Naive thymus-derived CD4-positive, alpha-beta T cell (primary cell): Measurements from ENCODE around the gene DDX41. TPM values are rescaled to one million over a fixed set of nuclear protein-coding genes. Genes with fewer than 3 reads are reported as not detected.

Source experiments
- ATAC-seq: fragments of 150-1000 bp; cut with Tn5 transposase; 2 replicates; pipeline ENCODE4 v1.10.0; 2021; ENCODE audit warnings: mild to moderate bottlenecking, moderate library complexity
- CTCF ChIA-PET: fragments of 350-600 bp; sonication (Branson Sonifier 250); formaldehyde crosslinking; loops from one replicate; lab custom pipeline; 2021; ENCODE audit warnings: antibody characterized with exemption; lab: Charles Lee
- POLR2A ChIA-PET: fragments of 350-600 bp; sonication (Branson Sonifier 250); formaldehyde crosslinking; loops from one replicate; lab custom pipeline; 2021; ENCODE audit warnings: antibody characterized with exemption, inconsistent platforms; lab: Charles Lee
- DNase-seq, 9 donors: peaks; one replicate each; pipeline versions ENCODE4 v3.0.0 to v3.0.0-alpha.2; 2020 to 2022; ENCODE audit warnings: mixed read lengths in 1 of 9
- H3K27ac ChIP-seq: one replicate; pipeline ENCODE4 v1.7.0; 2013; ENCODE audit warnings: mild to moderate bottlenecking, low read depth, low read length, moderate library complexity
- H3K27me3 ChIP-seq, 2 donors: one replicate each; pipeline ENCODE4 v1.7.0; 2013; ENCODE audit warnings: low read length in 2 of 2, mild to moderate bottlenecking in 2 of 2, moderate library complexity in 2 of 2; ENCODE audit not compliant: control insufficient read depth in 2 of 2, insufficient read depth in 2 of 2
- H3K36me3 ChIP-seq, 3 experiments: 1 replicate in 2 of 3; 2 replicates in 1 of 3; pipeline ENCODE4 v1.7.0; 2013; ENCODE audit warnings: low read length in 3 of 3, mild to moderate bottlenecking in 3 of 3, moderate library complexity in 1 of 3; ENCODE audit not compliant: insufficient read depth in 3 of 3, control insufficient read depth in 2 of 3
- H3K4me1 ChIP-seq, 2 donors: one replicate each; pipeline ENCODE4 v1.7.0; 2013; ENCODE audit warnings: low read length in 2 of 2, mild to moderate bottlenecking in 2 of 2, moderate library complexity in 1 of 2; ENCODE audit not compliant: control insufficient read depth in 2 of 2, insufficient read depth in 2 of 2
- H3K4me3 ChIP-seq: 2 replicates; pipeline ENCODE4 v1.7.0; 2013; ENCODE audit warnings: mild to moderate bottlenecking, low read length
- H3K9me3 ChIP-seq, 3 experiments: 1 replicate in 2 of 3; 2 replicates in 1 of 3; pipeline ENCODE4 v1.7.0; 2013; ENCODE audit warnings: low read length in 3 of 3; ENCODE audit not compliant: control insufficient read depth in 2 of 3
- H3K27ac Mint-ChIP-seq, 9 donors: one replicate each; pipeline ENCODE4 v1.8.0; 2020 to 2022; ENCODE audit warnings: mixed read lengths in 9 of 9, mild to moderate bottlenecking in 8 of 9, moderate library complexity in 5 of 9, inconsistent platforms in 2 of 9
- H3K27me3 Mint-ChIP-seq, 5 donors: one replicate each; pipeline ENCODE4 v1.8.0; 2021 to 2022; ENCODE audit warnings: mixed read lengths in 5 of 5, mild to moderate bottlenecking in 1 of 5
- H3K36me3 Mint-ChIP-seq, 5 donors: one replicate each; pipeline ENCODE4 v1.8.0; 2020 to 2022; ENCODE audit warnings: mixed read lengths in 5 of 5, mild to moderate bottlenecking in 3 of 5, inconsistent platforms in 1 of 5
- H3K4me1 Mint-ChIP-seq, 7 donors: one replicate each; pipeline ENCODE4 v1.8.0; 2020 to 2022; ENCODE audit warnings: mixed read lengths in 7 of 7, mild to moderate bottlenecking in 3 of 7, inconsistent platforms in 1 of 7
- H3K4me3 Mint-ChIP-seq, 10 donors: one replicate each; pipeline ENCODE4 v1.8.0; 2020 to 2022; ENCODE audit warnings: mild to moderate bottlenecking in 10 of 10, mixed read lengths in 10 of 10, moderate library complexity in 6 of 10, inconsistent platforms in 2 of 10
- H3K9me3 Mint-ChIP-seq, 11 donors: one replicate each; pipeline ENCODE4 v1.8.0; 2020 to 2022; ENCODE audit warnings: mixed read lengths in 11 of 11, mild to moderate bottlenecking in 4 of 11, inconsistent platforms in 1 of 11, moderate library complexity in 1 of 11
- intact Hi-C, 2 donors: fragments of 100-400 bp; cut with micrococcal nuclease; formaldehyde crosslinking; loops; one replicate each; pipeline ENCODE4 v1.15.1; 2023
- polyA plus RNA-seq, 2 donors: library from polyadenylated mRNA; unstranded; fragments of 300-500 nt; fragmentation: Illumina TruSeq; gene quantifications; one replicate each; pipeline ENCODE4 v1.2.3, GENCODE V29; 2021
- total RNA-seq, 6 experiments: library from RNA in 5 of 6; stranded (reverse) in 5 of 6; gene quantifications; 1 replicate in 5 of 6; 2 replicates in 1 of 6; pipeline ENCODE4 v1.2.3 and lab custom pipeline; 2021 to 2026

The DDX41 gene
- total and polyA plus RNA-seq, 7 experiments from 2014 or later, result 39.2 to 126 (median 71.8) TPM

GRCh38 chr5:177465044-177465443 is 51.7 kb downstream of the DDX41 start:
- Histone ChIP-seq H3K27ac (no peak overlapping the region), H3K9me3 (no peaks in the 10 kb centered on the region), H3K27me3 (no peaks in the 10 kb centered on the region), H3K4me1 (no peaks in the 10 kb centered on the region), H3K4me3 (no peak overlapping the region), H3K36me3 (no peaks in the 10 kb centered on the region)
- Mint-ChIP-seq H3K27ac (no peak overlapping the region), H3K9me3 (peaks cover 0 to 2% (median 0%) of the 10 kb centered on the region in 11 donors), H3K36me3 (peaks cover 0 to 10% (median 0%) of the 10 kb centered on the region in 5 donors), H3K4me3 (no peak overlapping the region), H3K27me3 (no peaks in the 10 kb centered on the region), H3K4me1 (peaks cover 0 to 25% (median 5%) of the 10 kb centered on the region in 7 donors)
- ATAC-seq (no peak), DNase-seq (no peak)
- POLR2A ChIA-PET, result no interaction called here
- intact Hi-C loops, result no loop called here
- CTCF ChIA-PET, result interaction anchor here (1.1 kb wide), 1 partner anchor 8 kb away, joined by 3 read pairs; no protein-coding TSS in a partner anchor

GRCh38 chr5:177462021-177462670 is 54.6 kb downstream of the DDX41 start:
- Mint-ChIP-seq H3K9me3 (peaks cover 0 to 2% (median 0%) of the 10 kb centered on the region in 11 donors), H3K27ac (peak overlapping the region in 2 of 9 donors; percentile 59 to 69), H3K4me3 (peak overlapping the region in 1 of 10 donors; percentile 70), H3K36me3 (peaks cover 0 to 10% (median 0%) of the 10 kb centered on the region in 5 donors), H3K4me1 (peaks cover 0 to 25% (median 8%) of the 10 kb centered on the region in 7 donors), H3K27me3 (no peaks in the 10 kb centered on the region)
- no peaks in the 10 kb centered on the region for H3K27me3 ChIP-seq
- H3K36me3 ChIP-seq, result no peaks in the 10 kb centered on the region
- ATAC-seq (peak; percentile 40), DNase-seq (no peak)
- ChIA-PET POLR2A (interaction anchor here (0.7 kb wide), 1 partner anchor 12 kb away, joined by 4 read pairs; no protein-coding TSS in a partner anchor), CTCF (interaction anchor here (1.2 to 2.6 kb wide), 2 partner anchors 59 to 72 kb away, joined by 5 to 11 read pairs; no protein-coding TSS in a partner anchor)
- no peaks in the 10 kb centered on the region for H3K4me1 ChIP-seq
- intact Hi-C loops, result no loop called here
- H3K4me3 ChIP-seq, result no peak overlapping the region
- no peaks in the 10 kb centered on the region for H3K9me3 ChIP-seq
- H3K27ac ChIP-seq, result no peak overlapping the region

Other genes with a start within 250 kb of the DDX41 start
- gene RAB24, start 213.2 kb downstream of the DDX41 start, total RNA-seq, result 10 to 100 TPM; 18.0 to 47.5 (median 24.3) TPM
- 10 to 100 TPM; 14.9 to 17.1 TPM for gene RAB24, start 213.2 kb downstream of the DDX41 start, polyA plus RNA-seq
- 100 to 1,000 TPM in 1 of 5 experiments, 10 to 100 TPM in 4; 49.0 to 172 (median 57.2) TPM for gene PRELID1, start 213.2 kb downstream of the DDX41 start, total RNA-seq
- gene PRELID1, start 213.2 kb downstream of the DDX41 start, polyA plus RNA-seq, result 100 to 1,000 TPM; 155 to 177 TPM
- gene MXD3, start 205.1 kb downstream of the DDX41 start, total RNA-seq, result 10 to 100 TPM in 4 of 5 experiments, 1 to 10 TPM in 1; 8.8 to 39.8 (median 18.3) TPM
- gene MXD3, start 205.1 kb downstream of the DDX41 start, polyA plus RNA-seq, result under 1 TPM; 0.63 to 0.75 TPM
- 100 to 1,000 TPM in 2 of 5 experiments, 10 to 100 TPM in 3; 71.8 to 144 (median 99.7) TPM for gene LMAN2, start 165.3 kb downstream of the DDX41 start, total RNA-seq
- 100 to 1,000 TPM; 194 to 202 TPM for gene LMAN2, start 165.3 kb downstream of the DDX41 start, polyA plus RNA-seq
- gene RGS14, start 159.0 kb downstream of the DDX41 start, total RNA-seq, result 100 to 1,000 TPM in 3 of 5 experiments, 10 to 100 TPM in 2; 68.4 to 196 (median 112) TPM
- gene RGS14, start 159.0 kb downstream of the DDX41 start, polyA plus RNA-seq, result 100 to 1,000 TPM in 1 of 2 donors, 10 to 100 TPM in 1; 32.9 to 100 TPM
- under 1 TPM in 2 of 5 experiments, not detected in 3; 0.27 to 0.29 TPM for gene SLC34A1, start 132.5 kb downstream of the DDX41 start, total RNA-seq
- not detected for gene SLC34A1, start 132.5 kb downstream of the DDX41 start, polyA plus RNA-seq
- gene PFN3, start 116.3 kb downstream of the DDX41 start, total RNA-seq, result not detected
- gene PFN3, start 116.3 kb downstream of the DDX41 start, polyA plus RNA-seq, result not detected
- gene F12, start 107.4 kb downstream of the DDX41 start, total RNA-seq, result 1 to 10 TPM in 1 of 5 experiments, under 1 TPM in 2, not detected in 2; 0.16 to 2.1 (median 0.34) TPM
- under 1 TPM in 1 of 2 donors, not detected in 1; 0.64 TPM for gene F12, start 107.4 kb downstream of the DDX41 start, polyA plus RNA-seq
- gene GRK6, start 90.3 kb downstream of the DDX41 start, total RNA-seq, result 100 to 1,000 TPM; 161 to 246 (median 200) TPM
- gene GRK6, start 90.3 kb downstream of the DDX41 start, polyA plus RNA-seq, result 100 to 1,000 TPM in 1 of 2 donors, 10 to 100 TPM in 1; 78.8 to 202 TPM
- 10 to 100 TPM in 2 of 5 experiments, 1 to 10 TPM in 3; 6.4 to 31.8 (median 6.8) TPM for gene PRR7, start 70.1 kb downstream of the DDX41 start, total RNA-seq
- 10 to 100 TPM; 11.7 to 19.4 TPM for gene PRR7, start 70.1 kb downstream of the DDX41 start, polyA plus RNA-seq
- gene DBN1, start 43.3 kb downstream of the DDX41 start, total RNA-seq, result 1 to 10 TPM; 1.2 to 8.8 (median 5.7) TPM
- 1 to 10 TPM in 1 of 2 donors, under 1 TPM in 1; 0.64 to 2.2 TPM for gene DBN1, start 43.3 kb downstream of the DDX41 start, polyA plus RNA-seq
- gene PDLIM7, start 19.4 kb downstream of the DDX41 start, total RNA-seq, result 10 to 100 TPM in 3 of 5 experiments, 1 to 10 TPM in 2; 4.1 to 63.2 (median 11.9) TPM
- 1 to 10 TPM; 2.7 to 4.5 TPM for gene PDLIM7, start 19.4 kb downstream of the DDX41 start, polyA plus RNA-seq
- gene DOK3, start 7.1 kb downstream of the DDX41 start, total RNA-seq, result 10 to 100 TPM in 1 of 5 experiments, 1 to 10 TPM in 4; 2.4 to 67.1 (median 6.0) TPM
- gene DOK3, start 7.1 kb downstream of the DDX41 start, polyA plus RNA-seq, result under 1 TPM; 0.09 to 0.25 TPM
- gene FAM193B, start 37.6 kb upstream of the DDX41 start, total RNA-seq, result 100 to 1,000 TPM; 102 to 275 (median 175) TPM
- gene FAM193B, start 37.6 kb upstream of the DDX41 start, polyA plus RNA-seq, result 1 to 10 TPM; 4.1 TPM
- gene TMED9, start 75.2 kb upstream of the DDX41 start, total RNA-seq, result 100 to 1,000 TPM in 1 of 5 experiments, 10 to 100 TPM in 4; 50.5 to 144 (median 67.5) TPM
- 100 to 1,000 TPM in 1 of 2 donors, 10 to 100 TPM in 1; 99.7 to 103 TPM for gene TMED9, start 75.2 kb upstream of the DDX41 start, polyA plus RNA-seq
- 10 to 100 TPM; 25.4 to 42.2 (median 32.1) TPM for gene B4GALT7, start 83.2 kb upstream of the DDX41 start, total RNA-seq
- gene B4GALT7, start 83.2 kb upstream of the DDX41 start, polyA plus RNA-seq, result 10 to 100 TPM; 18.8 to 24.9 TPM